A549 (cell line): Measurements from ENCODE around the gene CCDC80. TPM values are rescaled to one million over a fixed set of nuclear protein-coding genes. Genes with fewer than 3 reads are reported as not detected.
"Not testable (repeated sequence)": the region's sequence is repeated elsewhere in the genome, so short reads cannot be mapped to it uniquely, and the experiment has no call there.

Experiments used
- ATAC-seq, 2 experiments: fragments of 200-7000 bp in 1 of 2; fragments of >200 bp in 1 of 2; cut with Nextera tagmentation in 1 of 2; cut with Tn5 transposase in 1 of 2; 3 replicates each; pipeline versions ENCODE4 v1.8.0 to v1.9.1; 2018 to 2020; ENCODE audit warnings: mild to moderate bottlenecking in 1 of 2, moderate library complexity in 1 of 2
- CTCF ChIA-PET: fragments of 300-600 bp; sonication (Branson Sonifier 250); formaldehyde crosslinking; extraction: SDS; loops from one replicate; lab custom pipeline; 2021; ENCODE audit warnings: antibody characterized with exemption, inconsistent platforms; lab: Yijun Ruan, JAX
- POLR2A ChIA-PET: fragments of 350-600 bp; formaldehyde crosslinking; extraction: SDS; loops from one replicate; lab custom pipeline; 2021; ENCODE audit warnings: antibody characterized with exemption, inconsistent platforms; lab: Yijun Ruan, JAX
- DNase-seq, 2 experiments: peaks; one replicate each; pipeline versions ENCODE4 v3.0.0 to v3.0.0-alpha.2; 2011 to 2016; ENCODE audit warnings: low read depth in 1 of 2, low spot score in 1 of 2
- FAIRE-seq: peaks from 2 replicates; lab custom pipeline; 2011; peaks lifted over from hg19 to GRCh38; lab: Jason Lieb, UNC
- H3K27ac ChIP-seq, 2 experiments: fragments of >200 bp; sonication (Bioruptor Twin); formaldehyde crosslinking; 3 replicates each; pipeline ENCODE4 v1.5.1; 2016 to 2017
- H3K4me1 ChIP-seq: fragments of >200 bp; sonication (Bioruptor Twin); formaldehyde crosslinking; 3 replicates; pipeline ENCODE4 v1.6.1; 2016
- H3K4me2 ChIP-seq: fragments of >200 bp; sonication (Bioruptor Twin); formaldehyde crosslinking; 3 replicates; pipeline ENCODE4 v1.6.1; 2016
- H3K4me3 ChIP-seq: fragments of >200 bp; sonication (Bioruptor Twin); formaldehyde crosslinking; 3 replicates; pipeline ENCODE4 v1.5.1; 2016
- H3K9me3 ChIP-seq: fragments of >200 bp; sonication (Bioruptor Twin); formaldehyde crosslinking; 3 replicates; pipeline ENCODE4 v1.6.1; 2016
- BHLHE40 ChIP-seq: IDR thresholded peaks from 2 replicates; pipeline ENCODE4 v1.6.1; 2012; ENCODE audit warnings: low read depth, low read length, inconsistent platforms
- CBX2 ChIP-seq: fragments of 200-600 bp; sonication (generic); IDR thresholded peaks from 2 replicates; pipeline ENCODE4 v1.6.1; 2016; ENCODE audit warnings: low read depth, mild to moderate bottlenecking, borderline replicate concordance
- CEBPB ChIP-seq, 2 experiments: fragments of >200 bp in 1 of 2; sonication (Bioruptor Twin) in 1 of 2; formaldehyde crosslinking in 1 of 2; IDR thresholded peaks; 2 replicates each; pipeline ENCODE4 v1.6.1; 2012 to 2016
- EHMT2 ChIP-seq: fragments of 200-600 bp; sonication (generic); IDR thresholded peaks from 2 replicates; pipeline ENCODE4 v1.6.1; 2016; ENCODE audit warnings: antibody characterized with exemption, low read depth, mild to moderate bottlenecking, moderate library complexity
- EP300 ChIP-seq, 2 experiments: fragments of >200 bp; sonication (Bioruptor Twin); formaldehyde crosslinking; IDR thresholded peaks; 2 replicates in 1 of 2; 3 replicates in 1 of 2; pipeline ENCODE4 v1.6.1; 2016 to 2017
- HDAC2 ChIP-seq: fragments of 200-600 bp; sonication (generic); IDR thresholded peaks from 2 replicates; pipeline ENCODE4 v1.6.1; 2016
- HES2 ChIP-seq: fragments of >200 bp; sonication (Bioruptor Twin); formaldehyde crosslinking; IDR thresholded peaks from 2 replicates; pipeline ENCODE4 v1.6.1; 2016
- HEYL ChIP-seq: fragments of 250-450 bp; sonication (Bioruptor Pico); IDR thresholded peaks from 2 replicates; pipeline ENCODE4 v1.8.0; 2021; ENCODE audit warnings: mild to moderate bottlenecking, moderate library complexity
- HMGXB4 ChIP-seq: fragments of 250-450 bp; sonication (Bioruptor Pico); IDR thresholded peaks from 2 replicates; pipeline ENCODE4 v1.5.0; 2021; ENCODE audit warnings: mild to moderate bottlenecking, moderate library complexity, borderline replicate concordance
- HOXA7 ChIP-seq: fragments of 250-450 bp; sonication (Bioruptor Pico); IDR thresholded peaks from 2 replicates; pipeline ENCODE4 v1.5.0; 2020; ENCODE audit warnings: mild to moderate bottlenecking, moderate library complexity
- KDM1A ChIP-seq: fragments of 200-600 bp; sonication (generic); IDR thresholded peaks from 2 replicates; pipeline ENCODE4 v1.6.1; 2016; ENCODE audit warnings: low read depth, mild to moderate bottlenecking
- MAFK ChIP-seq: fragments of 450-650 bp; IDR thresholded peaks from 2 replicates; pipeline ENCODE4 v1.6.1; 2014; ENCODE audit not compliant: partially characterized antibody
- MAZ ChIP-seq: fragments of 150-350 bp; IDR thresholded peaks from 2 replicates; pipeline ENCODE4 v1.6.1; 2014; ENCODE audit warnings: antibody characterized with exemption, low read depth, low read length, borderline replicate concordance
- PHF8 ChIP-seq: fragments of 200-600 bp; sonication (generic); IDR thresholded peaks from 2 replicates; pipeline ENCODE4 v1.6.1; 2016; ENCODE audit warnings: low read depth, mild to moderate bottlenecking, antibody characterized with exemption, moderate library complexity, borderline replicate concordance
- POLR2A ChIP-seq: IDR thresholded peaks from 2 replicates; pipeline ENCODE4 v1.6.1; 2012; ENCODE audit warnings: mild to moderate bottlenecking, low read length
- RAD21 ChIP-seq, 2 experiments: fragments of >200 bp in 1 of 2; sonication (Bioruptor Twin) in 1 of 2; formaldehyde crosslinking in 1 of 2; IDR thresholded peaks in 1 of 2; conservative IDR thresholded peaks in 1 of 2; 2 replicates in 1 of 2; 3 replicates in 1 of 2; pipeline ENCODE4 v1.6.1; 2012 to 2018; ENCODE audit warnings: inconsistent platforms in 1 of 2
- RCOR1 ChIP-seq: fragments of 150-350 bp; IDR thresholded peaks from 2 replicates; pipeline ENCODE4 v1.6.1; 2014; ENCODE audit warnings: antibody characterized with exemption, low read length, low read depth
- TFCP2L1 ChIP-seq: fragments of 250-450 bp; sonication (Bioruptor Pico); IDR thresholded peaks from 2 replicates; pipeline ENCODE4 v1.5.0; 2021; ENCODE audit warnings: mild to moderate bottlenecking
- WGBS: methylation state at CpG from one replicate; pipeline ENCODE4 v1.1.6; 2017; ENCODE audit errors: missing lambda C conversion rate; 5-methylcytosine and 5-hydroxymethylcytosine counted together
- polyA plus RNA-seq, 4 experiments: library from polyadenylated mRNA; depleted of rRNA in 3 of 4; stranded (reverse); fragments of >200 nt; fragmentation: RNase III in 1 of 4; extraction: RNeasy Plus Mini Kit Qiagen cat#74134 plus additional on column Dnase treatment in 1 of 4; gene quantifications; 2 replicates in 3 of 4; 3 replicates in 1 of 4; pipeline ENCODE4 v1.2.3, GENCODE V29; 2011 to 2017
- TF ChIP-seq, protein P1 (sequence below): fragments of 250-450 bp; sonication (Bioruptor Pico); IDR thresholded peaks from 2 replicates; pipeline ENCODE4 v1.5.0; 2020; ENCODE audit warnings: low read depth, mild to moderate bottlenecking, moderate library complexity

CCDC80 gene
- polyA plus RNA-seq, 2 of the 4 experiments (the other 2 are of a cell fraction) = 54.1 to 148 TPM

GRCh38 chr3:112667599-112667998, 26.7 kb upstream of the CCDC80 start:
- H3K4me2 ChIP-seq = no peak overlapping the region
- no peak for DNase-seq
- CTCF ChIA-PET = interaction anchor here (0.5 kb wide), 1 partner anchor 699 kb away, joined by 4 read pairs; no protein-coding TSS in a partner anchor
- no peaks in the 10 kb centered on the region for H3K9me3 ChIP-seq
- no peak for FAIRE-seq
- ATAC-seq = no peak
- H3K27ac ChIP-seq = no peak overlapping the region; a peak in 1 of 6 replicates
- peaks cover 21% of the 10 kb centered on the region for H3K4me1 ChIP-seq
- no peak overlapping the region for H3K4me3 ChIP-seq
- TF ChIP-seq KDM1A (no peak), RCOR1 (no peak), HES2 (no peak), HDAC2 (no peak), CEBPB (IDR thresholded peaks at IDR 0.05) (no peak), CBX2 (no peak), PHF8 (no peak), HEYL (CRISPR knock-in tag) (no peak), RAD21 (conservative IDR thresholded peaks at IDR 0.05 in 1 of 2, IDR thresholded peaks at IDR 0.05 in 1 of 2) (no peak), BHLHE40 (no peak), HMGXB4 (CRISPR knock-in tag) (no peak), MAFK (no peak), HOXA7 (CRISPR knock-in tag) (no peak), EHMT2 (no peak)
- TF ChIP-seq, protein P1, sequence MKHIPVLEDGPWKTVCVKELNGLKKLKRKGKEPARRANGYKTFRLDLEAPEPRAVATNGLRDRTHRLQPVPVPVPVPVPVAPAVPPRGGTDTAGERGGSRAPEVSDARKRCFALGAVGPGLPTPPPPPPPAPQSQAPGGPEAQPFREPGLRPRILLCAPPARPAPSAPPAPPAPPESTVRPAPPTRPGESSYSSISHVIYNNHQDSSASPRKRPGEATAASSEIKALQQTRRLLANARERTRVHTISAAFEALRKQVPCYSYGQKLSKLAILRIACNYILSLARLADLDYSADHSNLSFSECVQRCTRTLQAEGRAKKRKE (CRISPR knock-in tag) = no peak
- WGBS = 63% methylated on average over 4 of the region's 4 CpGs
- POLR2A ChIA-PET = interaction anchor here (1.0 kb wide), 1 partner anchor 26 kb away, joined by 3 read pairs; no protein-coding TSS in a partner anchor

- POLR2A ChIA-PET, CTCF ChIA-PET, H3K4me3 ChIP-seq, H3K4me2 ChIP-seq, H3K4me1 ChIP-seq, H3K9me3 ChIP-seq, ATAC-seq, DNase-seq, H3K27ac ChIP-seq, FAIRE-seq: not testable (repeated sequence)
- 94% methylated on average over 9 of the region's 9 CpGs for WGBS
Measured at GRCh38 chr3:112665009-112665408, 24.1 kb upstream of the CCDC80 start.

DNA sequence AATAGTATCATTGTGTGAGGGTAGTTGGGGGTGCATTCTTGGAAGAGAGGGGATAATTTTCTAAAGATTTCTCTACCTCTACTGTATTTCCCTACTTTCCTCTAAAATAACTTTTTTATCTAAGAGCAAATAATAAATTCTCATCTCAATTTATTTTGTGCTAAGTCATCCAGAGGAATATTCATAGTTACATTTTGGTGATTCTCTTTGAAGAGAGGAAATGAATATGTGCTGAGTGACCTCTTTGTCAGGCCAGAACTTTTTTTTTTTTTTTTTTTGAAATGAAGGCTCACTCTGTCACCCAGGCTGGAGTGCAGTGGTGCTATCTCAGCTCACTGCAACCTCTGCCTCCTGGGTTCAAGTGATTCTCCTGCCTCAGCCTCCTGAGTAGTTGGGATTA, 15.1 kb upstream of the CCDC80 start:
- ChIA-PET POLR2A (interaction anchor here (4.2 kb wide), 1 partner anchor 13 kb away, joined by 51 read pairs; no protein-coding TSS in a partner anchor), CTCF (interaction anchor here (3.1 to 6.2 kb wide), 2 partner anchors 13 to 79 kb away, joined by 18 to 65 read pairs; partner anchors contain the start of gene CCDC80)
- Histone ChIP-seq H3K4me2 (peak overlapping the region; percentile 82; the same call in 1 of the 3 replicates), H3K9me3 (peaks cover 8% of the 10 kb centered on the region), H3K4me3 (no peak overlapping the region), H3K27ac (peak overlapping the region; percentile 92 to 99), H3K4me1 (peaks cover 56% of the 10 kb centered on the region)
- ATAC-seq (no peak), DNase-seq (no peak), FAIRE-seq (no peak)
- TF ChIP-seq TFCP2L1 (CRISPR knock-in tag) (no peak), POLR2A (no peak), EP300 (IDR thresholded peaks at IDR 0.05) (no peak), KDM1A (no peak), MAFK (peak; percentile 20), MAZ (no peak)
- TF ChIP-seq, protein P1 (CRISPR knock-in tag) = no peak
